Neural progenitor cell (in vitro differentiated cells): Measurements from ENCODE around the gene GSG1L. TPM values are rescaled to one million over a fixed set of nuclear protein-coding genes. Genes with fewer than 3 reads are reported as not detected.

Experiments used
- DNase-seq: peaks from one replicate; pipeline ENCODE4 v3.0.0-alpha.2; 2016; ENCODE audit warnings: low spot score
- H2AFZ ChIP-seq: fragments of 200-600 bp; sonication (generic); replicated peaks from 2 replicates; pipeline ENCODE4 v1.6.1; 2016; ENCODE audit warnings: antibody characterized with exemption
- H3F3A ChIP-seq: fragments of 200-600 bp; sonication (generic); 2 replicates; pipeline ENCODE4 v1.6.1; 2016; ENCODE audit warnings: antibody characterized with exemption, low read depth
- H3K27ac ChIP-seq: fragments of 200-600 bp; sonication (generic); 2 replicates; pipeline ENCODE4 v1.5.1; 2016; ENCODE audit warnings: mild to moderate bottlenecking
- H3K27me3 ChIP-seq: fragments of 200-600 bp; sonication (generic); 2 replicates; pipeline ENCODE4 v1.6.1; 2016; ENCODE audit warnings: mild to moderate bottlenecking, moderate library complexity
- H3K36me3 ChIP-seq: fragments of 200-600 bp; sonication (generic); 2 replicates; pipeline ENCODE4 v1.5.1; 2016
- H3K4me1 ChIP-seq: fragments of 200-600 bp; sonication (generic); 2 replicates; pipeline ENCODE4 v1.6.1; 2016; ENCODE audit warnings: mixed run types
- H3K4me2 ChIP-seq: fragments of 200-600 bp; sonication (generic); 2 replicates; pipeline ENCODE4 v1.6.1; 2016
- H3K4me3 ChIP-seq: fragments of 200-600 bp; sonication (generic); 2 replicates; pipeline ENCODE4 v1.5.1; 2016
- H3K79me2 ChIP-seq: fragments of 200-600 bp; sonication (generic); 2 replicates; pipeline ENCODE4 v1.6.1; 2016; ENCODE audit warnings: low read depth
- H3K9ac ChIP-seq: fragments of 200-600 bp; sonication (generic); 2 replicates; pipeline ENCODE4 v1.6.1; 2016
- H3K9me3 ChIP-seq: fragments of 200-600 bp; sonication (generic); 2 replicates; pipeline ENCODE4 v1.5.1; 2016; ENCODE audit warnings: low read depth
- H4K20me1 ChIP-seq: fragments of 200-600 bp; sonication (generic); 2 replicates; pipeline ENCODE4 v1.6.1; 2016; ENCODE audit warnings: low read depth
- H3K27ac Mint-ChIP-seq: 3 replicates; pipeline ENCODE4 v1.8.0; 2021; ENCODE audit warnings: mixed read lengths
- H3K27me3 Mint-ChIP-seq: 2 replicates; pipeline ENCODE4 v1.8.0; 2022; ENCODE audit warnings: low read depth, mild to moderate bottlenecking, inconsistent platforms, moderate library complexity, mixed read lengths; ENCODE audit not compliant: insufficient read depth
- H3K36me3 Mint-ChIP-seq: 3 replicates; pipeline ENCODE4 v1.8.0; 2021; ENCODE audit warnings: mixed read lengths
- H3K4me1 Mint-ChIP-seq: 3 replicates; pipeline ENCODE4 v1.8.0; 2021; ENCODE audit warnings: mixed read lengths
- H3K4me3 Mint-ChIP-seq: 3 replicates; pipeline ENCODE4 v1.8.0; 2021; ENCODE audit warnings: mild to moderate bottlenecking, moderate library complexity, mixed read lengths
- H3K9me3 Mint-ChIP-seq: 3 replicates; pipeline ENCODE4 v1.8.0; 2020; ENCODE audit warnings: mixed read lengths
- CTCF ChIP-seq: fragments of 200-600 bp; sonication (generic); IDR thresholded peaks from 2 replicates; pipeline ENCODE4 v1.5.1; 2017; ENCODE audit warnings: antibody characterized with exemption, mild to moderate bottlenecking
- EZH2 ChIP-seq: fragments of 200-600 bp; sonication (generic); IDR thresholded peaks from 2 replicates; pipeline ENCODE4 v1.6.1; 2017; ENCODE audit warnings: antibody characterized with exemption, mild to moderate bottlenecking, moderate library complexity
- EZH2phosphoT487 ChIP-seq: fragments of 200-600 bp; sonication (generic); IDR thresholded peaks from 2 replicates; pipeline ENCODE4 v1.6.1; 2017; ENCODE audit warnings: antibody characterized with exemption
- total RNA-seq: library from RNA; depleted of rRNA; stranded (reverse); fragments of >200 nt; gene quantifications from 2 replicates; pipeline ENCODE4 v1.2.3, GENCODE V29; 2015; ENCODE audit warnings: low replicate concordance

GSG1L gene
- total RNA-seq, 1 donor from 2014 or later = not detected

- Histone ChIP-seq H2AFZ (no peak overlapping the region), H3F3A (no peaks in the 10 kb centered on the region), H3K4me2 (no peak overlapping the region), H4K20me1 (peaks cover 4% of the 10 kb centered on the region), H3K9me3 (no peaks in the 10 kb centered on the region), H3K4me3 (no peak overlapping the region), H3K36me3 (no peaks in the 10 kb centered on the region), H3K9ac (no peak overlapping the region), H3K27me3 (no peaks in the 10 kb centered on the region), H3K79me2 (no peaks in the 10 kb centered on the region), H3K4me1 (no peaks in the 10 kb centered on the region), H3K27ac (no peak overlapping the region)
- no peak overlapping the region for H3K27ac Mint-ChIP-seq
- no peaks in the 10 kb centered on the region for H3K36me3 Mint-ChIP-seq
- no peak for DNase-seq
- peaks cover 2% of the 10 kb centered on the region for H3K4me1 Mint-ChIP-seq
- TF ChIP-seq EZH2 (no peak), EZH2phosphoT487 (no peak), CTCF (no peak)
- H3K9me3 Mint-ChIP-seq = no peaks in the 10 kb centered on the region
- peaks cover 29% of the 10 kb centered on the region for H3K27me3 Mint-ChIP-seq
- no peak overlapping the region for H3K4me3 Mint-ChIP-seq
These were observed 262.1 kb downstream of the GSG1L start for GRCh38 chr16:27801289-27801945.

GRCh38 chr16:27800817-27801216 lies 262.7 kb downstream of the GSG1L start:
- Histone ChIP-seq H2AFZ (no peak overlapping the region), H3K27me3 (no peaks in the 10 kb centered on the region), H3K4me1 (no peaks in the 10 kb centered on the region), H3K4me3 (no peak overlapping the region), H3K36me3 (no peaks in the 10 kb centered on the region), H3K4me2 (no peak overlapping the region), H3F3A (no peaks in the 10 kb centered on the region), H3K9ac (no peak overlapping the region), H4K20me1 (peaks cover 10% of the 10 kb centered on the region), H3K79me2 (no peaks in the 10 kb centered on the region), H3K27ac (no peak overlapping the region), H3K9me3 (no peaks in the 10 kb centered on the region)
- Mint-ChIP-seq H3K36me3 (no peaks in the 10 kb centered on the region), H3K4me1 (peaks cover 2% of the 10 kb centered on the region), H3K27ac (no peak overlapping the region), H3K9me3 (no peaks in the 10 kb centered on the region), H3K27me3 (peaks cover 26% of the 10 kb centered on the region), H3K4me3 (no peak overlapping the region)
- no peak for DNase-seq
- TF ChIP-seq CTCF (no peak), EZH2 (no peak), EZH2phosphoT487 (no peak)

- no peak overlapping the region for H2AFZ ChIP-seq
- peaks cover 18% of the 10 kb centered on the region for H4K20me1 ChIP-seq
- Mint-ChIP-seq H3K9me3 (no peaks in the 10 kb centered on the region), H3K4me3 (no peak overlapping the region), H3K36me3 (no peaks in the 10 kb centered on the region), H3K27me3 (peaks cover 28% of the 10 kb centered on the region), H3K27ac (no peak overlapping the region), H3K4me1 (peaks cover 2% of the 10 kb centered on the region)
- no peaks in the 10 kb centered on the region for H3K27me3 ChIP-seq
- DNase-seq = no peak
- no peaks in the 10 kb centered on the region for H3K36me3 ChIP-seq
- H3K9ac ChIP-seq = no peak overlapping the region
- no peaks in the 10 kb centered on the region for H3K79me2 ChIP-seq
- no peaks in the 10 kb centered on the region for H3K4me1 ChIP-seq
- H3K4me2 ChIP-seq = no peak overlapping the region
- H3K4me3 ChIP-seq = no peak overlapping the region
- no peak overlapping the region for H3K27ac ChIP-seq
- TF ChIP-seq EZH2 (no peak), CTCF (no peak), EZH2phosphoT487 (no peak)
- no peaks in the 10 kb centered on the region for H3F3A ChIP-seq
- no peaks in the 10 kb centered on the region for H3K9me3 ChIP-seq
These were observed 263.6 kb downstream of the GSG1L start for GRCh38 chr16:27799896-27800295.
